ENCODE results near the gene NFE2.

Gene NFE2

DNA sequence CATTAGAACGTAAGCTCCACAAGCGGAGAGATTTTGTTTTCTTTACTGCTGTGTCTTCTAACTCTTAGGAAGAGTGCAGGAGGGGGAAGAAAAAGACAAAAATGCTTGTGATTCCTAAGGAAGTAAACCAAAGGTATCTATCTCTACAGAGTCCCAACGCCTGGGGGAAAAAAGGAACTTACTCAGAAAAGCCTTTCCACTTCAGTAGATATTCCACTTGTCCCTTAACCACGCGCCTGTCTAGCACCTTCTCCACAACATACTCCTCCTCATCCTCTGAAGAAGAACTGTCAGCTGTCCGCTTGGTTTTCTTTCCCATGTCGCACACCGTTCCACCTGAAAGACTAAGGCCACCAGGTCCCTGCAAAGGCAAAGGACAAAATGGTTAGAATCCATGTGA lies 43.5 kb downstream of the NFE2 start:
- no peak for TF ChIP-seq ZFP30 (CRISPR knock-in tag; IDR thresholded peaks at IDR 0.05)
- TF ChIP-seq TSHZ2 (CRISPR knock-in tag; IDR thresholded peaks at IDR 0.05) = no peak
- TF ChIP-seq CSDC2 (CRISPR knock-in tag; IDR thresholded peaks at IDR 0.05) = no peak
- TF ChIP-seq ISL1 (CRISPR knock-in tag; IDR thresholded peaks at IDR 0.05) = no peak
- TF ChIP-seq OSR1 (CRISPR knock-in tag; IDR thresholded peaks at IDR 0.05) = no peak
- no peak for TF ChIP-seq BACH2 (CRISPR knock-in tag; IDR thresholded peaks at IDR 0.05; ENCODE audit: borderline replicate concordance)
- no peak for TF ChIP-seq PATZ1 (CRISPR knock-in tag; IDR thresholded peaks at IDR 0.05; ENCODE audit: borderline replicate concordance)
- TF ChIP-seq, protein P1, sequence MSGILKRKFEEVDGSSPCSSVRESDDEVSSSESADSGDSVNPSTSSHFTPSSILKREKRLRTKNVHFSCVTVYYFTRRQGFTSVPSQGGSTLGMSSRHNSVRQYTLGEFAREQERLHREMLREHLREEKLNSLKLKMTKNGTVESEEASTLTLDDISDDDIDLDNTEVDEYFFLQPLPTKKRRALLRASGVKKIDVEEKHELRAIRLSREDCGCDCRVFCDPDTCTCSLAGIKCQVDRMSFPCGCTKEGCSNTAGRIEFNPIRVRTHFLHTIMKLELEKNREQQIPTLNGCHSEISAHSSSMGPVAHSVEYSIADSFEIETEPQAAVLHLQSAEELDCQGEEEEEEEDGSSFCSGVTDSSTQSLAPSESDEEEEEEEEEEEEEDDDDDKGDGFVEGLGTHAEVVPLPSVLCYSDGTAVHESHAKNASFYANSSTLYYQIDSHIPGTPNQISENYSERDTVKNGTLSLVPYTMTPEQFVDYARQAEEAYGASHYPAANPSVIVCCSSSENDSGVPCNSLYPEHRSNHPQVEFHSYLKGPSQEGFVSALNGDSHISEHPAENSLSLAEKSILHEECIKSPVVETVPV (CRISPR knock-in tag; IDR thresholded peaks at IDR 0.05) = no peak
- TF ChIP-seq CREB5 (CRISPR knock-in tag; IDR thresholded peaks at IDR 0.05; ENCODE audit: low read depth) = no peak
- TF ChIP-seq ZNF70 (CRISPR knock-in tag; IDR thresholded peaks at IDR 0.05) = no peak
- no peak for TF ChIP-seq GLIS3 (CRISPR knock-in tag; IDR thresholded peaks at IDR 0.05)
- no peak for TF ChIP-seq ZNF8 (CRISPR knock-in tag; IDR thresholded peaks at IDR 0.05)
- TF ChIP-seq ESRRG (CRISPR knock-in tag; IDR thresholded peaks at IDR 0.05) = no peak
- TF ChIP-seq, protein P2, sequence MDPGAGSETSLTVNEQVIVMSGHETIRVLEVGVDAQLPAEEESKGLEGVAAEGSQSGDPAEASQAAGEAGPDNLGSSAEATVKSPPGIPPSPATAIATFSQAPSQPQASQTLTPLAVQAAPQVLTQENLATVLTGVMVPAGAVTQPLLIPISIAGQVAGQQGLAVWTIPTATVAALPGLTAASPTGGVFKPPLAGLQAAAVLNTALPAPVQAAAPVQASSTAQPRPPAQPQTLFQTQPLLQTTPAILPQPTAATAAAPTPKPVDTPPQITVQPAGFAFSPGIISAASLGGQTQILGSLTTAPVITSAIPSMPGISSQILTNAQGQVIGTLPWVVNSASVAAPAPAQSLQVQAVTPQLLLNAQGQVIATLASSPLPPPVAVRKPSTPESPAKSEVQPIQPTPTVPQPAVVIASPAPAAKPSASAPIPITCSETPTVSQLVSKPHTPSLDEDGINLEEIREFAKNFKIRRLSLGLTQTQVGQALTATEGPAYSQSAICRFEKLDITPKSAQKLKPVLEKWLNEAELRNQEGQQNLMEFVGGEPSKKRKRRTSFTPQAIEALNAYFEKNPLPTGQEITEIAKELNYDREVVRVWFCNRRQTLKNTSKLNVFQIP (CRISPR knock-in tag; IDR thresholded peaks at IDR 0.05; ENCODE audit: borderline replicate concordance, low read depth) = no peak
- no peak for TF ChIP-seq SNAI2 (CRISPR knock-in tag; IDR thresholded peaks at IDR 0.05)
- no peak for TF ChIP-seq ARNTL (CRISPR knock-in tag; IDR thresholded peaks at IDR 0.05; ENCODE audit: borderline replicate concordance, low read depth)

DNA sequence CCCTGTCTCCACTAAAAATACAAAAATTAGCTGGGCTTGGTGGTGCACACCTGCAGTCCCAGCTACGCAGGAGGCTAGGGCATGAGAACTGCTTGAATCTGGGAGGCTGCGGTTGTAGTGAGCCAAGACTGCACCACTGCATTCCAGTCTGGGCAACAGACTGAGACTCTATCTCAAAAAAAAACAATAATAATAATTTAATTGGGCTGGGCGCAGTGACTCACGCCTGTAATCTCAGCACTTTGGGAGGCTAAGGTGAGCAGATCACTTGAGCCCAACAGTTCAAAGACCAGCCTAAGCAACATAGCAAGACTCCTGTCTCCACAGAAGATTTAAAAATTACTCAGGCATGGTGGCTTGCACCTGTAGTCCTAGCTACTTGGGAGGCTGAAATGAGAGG lies 47.6 kb downstream of the NFE2 start:
- no peak; the same call in 2 of the 3 replicates for ATAC-seq
- TF ChIP-seq PATZ1 (CRISPR knock-in tag; IDR thresholded peaks at IDR 0.05; ENCODE audit: borderline replicate concordance) = no peak
- no peak for TF ChIP-seq TSHZ2 (CRISPR knock-in tag; IDR thresholded peaks at IDR 0.05)
- no peak for TF ChIP-seq CSDC2 (CRISPR knock-in tag; IDR thresholded peaks at IDR 0.05)
- TF ChIP-seq ZNF565 (CRISPR knock-in tag; conservative IDR thresholded peaks at IDR 0.05; ENCODE audit: low read depth) = no peak
- no peak for TF ChIP-seq PPARA (CRISPR knock-in tag; IDR thresholded peaks at IDR 0.05; ENCODE audit: borderline replicate concordance)
- TF ChIP-seq, protein P2 (CRISPR knock-in tag; IDR thresholded peaks at IDR 0.05; ENCODE audit: borderline replicate concordance, low read depth) = no peak
- TF ChIP-seq ZFP30 (CRISPR knock-in tag; IDR thresholded peaks at IDR 0.05) = no peak
- TF ChIP-seq SNAI2 (CRISPR knock-in tag; IDR thresholded peaks at IDR 0.05) = no peak
- no peak for TF ChIP-seq CREB5 (CRISPR knock-in tag; IDR thresholded peaks at IDR 0.05; ENCODE audit: low read depth)
- no peak for TF ChIP-seq TOX (CRISPR knock-in tag; IDR thresholded peaks at IDR 0.05; ENCODE audit: borderline replicate concordance)
- TF ChIP-seq ISL1 (CRISPR knock-in tag; IDR thresholded peaks at IDR 0.05) = no peak
- no peak for TF ChIP-seq ESRRG (CRISPR knock-in tag; IDR thresholded peaks at IDR 0.05)
- no peak for TF ChIP-seq TCF4 (CRISPR knock-in tag; IDR thresholded peaks at IDR 0.05; ENCODE audit: borderline replicate concordance)
- TF ChIP-seq ZNF70 (CRISPR knock-in tag; IDR thresholded peaks at IDR 0.05) = no peak

More for the DNA sequence above, 43.5 kb downstream of the NFE2 start:
- no peak for ATAC-seq
